NCI-H1694 (cell line): ENCODE data around the gene SLC8A1.

Experiments used
- DNase-seq: peaks from one replicate; lab custom pipeline; 2025; lab: John Stamatoyannopoulos, UW

SLC8A1 gene

GRCh38 chr2:40228310-40228709 lies 223.6 kb downstream of the SLC8A1 start:
- DNase-seq: peak; percentile 49

GRCh38 chr2:40227210-40227609 lies 224.7 kb downstream of the SLC8A1 start:
- no peak for DNase-seq

- no peak for DNase-seq
These were observed 225.3 kb downstream of the SLC8A1 start for GRCh38 chr2:40226637-40227036.

GRCh38 chr2:40225670-40226210 lies 226.2 kb downstream of the SLC8A1 start:
- no peak for DNase-seq

- no peak for DNase-seq
These were observed 227.6 kb downstream of the SLC8A1 start for GRCh38 chr2:40224318-40224717.

GRCh38 chr2:40220177-40220925 lies 231.5 kb downstream of the SLC8A1 start:
- DNase-seq: no peak

- no peak for DNase-seq
These were observed 232.7 kb downstream of the SLC8A1 start for GRCh38 chr2:40219141-40219540.

GRCh38 chr2:40218679-40219078 lies 233.2 kb downstream of the SLC8A1 start:
- DNase-seq: no peak

- no peak for DNase-seq
These were observed 238.3 kb downstream of the SLC8A1 start for GRCh38 chr2:40213619-40214018.

GRCh38 chr2:40213071-40213470 lies 238.8 kb downstream of the SLC8A1 start:
- no peak for DNase-seq

- no peak for DNase-seq
These were observed 240.9 kb downstream of the SLC8A1 start for GRCh38 chr2:40210968-40211353.

- DNase-seq: no peak
These were observed 241.4 kb downstream of the SLC8A1 start for GRCh38 chr2:40210344-40210967.

GRCh38 chr2:40209761-40210160 lies 242.1 kb downstream of the SLC8A1 start:
- no peak for DNase-seq

- no peak for DNase-seq
These were observed 243.4 kb downstream of the SLC8A1 start for GRCh38 chr2:40208463-40208862.

GRCh38 chr2:40204268-40204667 lies 247.6 kb downstream of the SLC8A1 start:
- peak; percentile 91 for DNase-seq

- DNase-seq: no peak
These were observed 249.0 kb downstream of the SLC8A1 start for GRCh38 chr2:40202798-40203400.

- no peak for DNase-seq
These were observed 250.5 kb downstream of the SLC8A1 start for GRCh38 chr2:40201425-40201824.

- DNase-seq: no peak
These were observed 251.4 kb downstream of the SLC8A1 start for GRCh38 chr2:40200366-40200915.

GRCh38 chr2:40199771-40200170 lies 252.1 kb downstream of the SLC8A1 start:
- DNase-seq: no peak

- DNase-seq: peak; percentile 74
These were observed 254.8 kb downstream of the SLC8A1 start for GRCh38 chr2:40197121-40197520.

- DNase-seq: no peak
These were observed 258.2 kb downstream of the SLC8A1 start for GRCh38 chr2:40193670-40194026.

- DNase-seq: no peak
These were observed 258.8 kb downstream of the SLC8A1 start for GRCh38 chr2:40192864-40193669.
